ENCODE measurements around the gene ADH1B.
"Not testable (repeated sequence)": the region's sequence is repeated elsewhere in the genome, so short reads cannot be mapped to it uniquely, and the experiment has no call there.

ADH1B gene

GRCh38 chr4:99359480-99360204, 38.4 kb upstream of the ADH1B start:
- Histone ChIP-seq H3K4me3 (no peak overlapping the region), H3K27ac (no peak overlapping the region)
- TF ChIP-seq CTCF (IDR thresholded peaks at IDR 0.05): no peak
- no peak for DNase-seq (ENCODE audit: low spot score)

GRCh38 chr4:99357948-99358347, 36.7 kb upstream of the ADH1B start:
- H3K4me3 ChIP-seq: no peak overlapping the region
- no peak for TF ChIP-seq CTCF (IDR thresholded peaks at IDR 0.05)
- no peak for DNase-seq (ENCODE audit: low spot score)
- peak overlapping the region in 1 of 2 donors; percentile 45 for H3K27ac ChIP-seq

GRCh38 chr4:99356992-99357391, 35.8 kb upstream of the ADH1B start:
- DNase-seq (ENCODE audit: low spot score): no peak
- Histone ChIP-seq H3K27ac (no peak overlapping the region), H3K4me3 (no peak overlapping the region)
- no peak for TF ChIP-seq CTCF (IDR thresholded peaks at IDR 0.05)

- DNase-seq (ENCODE audit: low spot score); H3K4me3 ChIP-seq; H3K27ac ChIP-seq: not testable (repeated sequence)
Measured at GRCh38 chr4:99356149-99356548, 34.9 kb upstream of the ADH1B start.

GRCh38 chr4:99352602-99353537, 31.7 kb upstream of the ADH1B start, which contains the start of gene ADH1C:
ADH1C (minus strand) TSS chr4:99352746; CDS start chr4:99352675, 71 bp downstream.
- Histone ChIP-seq H3K4me3 (peak within 1 kb of the TSS; percentile 7), H3K27ac (no peak within 1 kb of the TSS)
- DNase-seq (ENCODE audit: low spot score): no peak
- TF ChIP-seq CTCF (IDR thresholded peaks at IDR 0.05): no peak

GRCh38 chr4:99351487-99351886, 30.3 kb upstream of the ADH1B start:
- H3K4me3 ChIP-seq: no peak overlapping the region
- no peak for DNase-seq (ENCODE audit: low spot score)

More at GRCh38 chr4:99351487-99351886, 30.3 kb upstream of the ADH1B start:
- TF ChIP-seq CTCF (IDR thresholded peaks at IDR 0.05): no peak
- H3K27ac ChIP-seq: no peak overlapping the region
